Esophagus muscularis mucosa (tissue), 4 donors: Measurements from ENCODE around the gene KIR3DL2.

Source experiments
- CTCF ChIP-seq, 3 experiments: fragments of 200-600 bp in 2 of 3; fragments of 450-650 bp in 1 of 3; sonication (generic) in 2 of 3; IDR thresholded peaks; one replicate each; pipeline ENCODE4 v1.5.1; 2017 to 2019; ENCODE audit warnings: antibody characterized with exemption in 3 of 3, mild to moderate bottlenecking in 2 of 3, moderate library complexity in 1 of 3
- EP300 ChIP-seq: sonication (generic); formaldehyde crosslinking; IDR thresholded peaks from one replicate; pipeline ENCODE4 v1.6.1; 2017; ENCODE audit warnings: antibody characterized with exemption
- POLR2A ChIP-seq: fragments of 450-650 bp; IDR thresholded peaks from one replicate; pipeline ENCODE4 v1.6.1; 2017; ENCODE audit warnings: antibody characterized with exemption, moderate library complexity, mild to moderate bottlenecking, low read depth
- POLR2AphosphoS5 ChIP-seq, 2 donors: sonication (generic); formaldehyde crosslinking; IDR thresholded peaks; one replicate each; pipeline ENCODE4 v1.6.1; 2017; ENCODE audit warnings: antibody characterized with exemption in 2 of 2

GRCh38 chr19:54851353-54851752 is 1.1 kb downstream of the KIR3DL2 start:
- TF ChIP-seq POLR2A, result no peak
- no peak for TF ChIP-seq CTCF (IDR thresholded peaks at IDR 0.05)
- TF ChIP-seq EP300, result no peak
- no peak for TF ChIP-seq POLR2AphosphoS5 (IDR thresholded peaks at IDR 0.05)
